Breast epithelium (tissue), 3 donors: Measurements from ENCODE around the gene SLC66A2.

ENCODE experiments used
- CTCF ChIP-seq, 3 donors: fragments of 450-650 bp; IDR thresholded peaks; one replicate each; pipeline ENCODE4 v1.5.1; 2016 to 2017; ENCODE audit warnings: antibody characterized with exemption in 3 of 3, mild to moderate bottlenecking in 3 of 3, moderate library complexity in 3 of 3
- POLR2AphosphoS5 ChIP-seq, 3 donors: sonication (generic); formaldehyde crosslinking; IDR thresholded peaks; one replicate each; pipeline ENCODE4 v1.6.1; 2017; ENCODE audit warnings: antibody characterized with exemption in 3 of 3

DNA sequence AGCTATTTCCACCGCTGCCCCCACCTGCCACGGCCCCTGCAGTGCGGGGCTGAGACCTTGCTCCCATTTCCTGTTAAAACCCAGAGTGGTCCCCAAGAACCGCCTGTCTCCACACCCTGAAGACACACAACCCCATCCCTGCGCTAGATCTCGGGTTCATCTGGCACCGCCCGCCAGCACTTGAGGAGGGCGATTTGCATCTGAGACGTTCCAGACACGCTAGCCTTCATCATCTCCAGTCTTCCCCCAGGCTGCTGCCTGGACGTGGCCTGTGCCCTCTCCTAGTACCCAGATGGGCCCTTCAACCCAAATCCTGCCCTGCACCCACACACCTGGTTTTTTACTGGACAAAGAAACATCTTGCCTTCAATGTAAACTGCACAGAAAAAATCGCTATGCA, 49.8 kb downstream of the SLC66A2 start:
- no peak for TF ChIP-seq CTCF (IDR thresholded peaks at IDR 0.05)
- no peak for TF ChIP-seq POLR2AphosphoS5 (IDR thresholded peaks at IDR 0.05)
